ENCODE data around the gene ZMYND8. TPM values are rescaled to one million over a fixed set of nuclear protein-coding genes. Genes with fewer than 3 reads are reported as not detected.
"Not testable (repeated sequence)": the region's sequence is repeated elsewhere in the genome, so short reads cannot be mapped to it uniquely, and the experiment has no call there.

The ZMYND8 gene
- total RNA-seq, 1 donor from 2014 or later: 37.9 TPM

- intact Hi-C loops (cut with micrococcal nuclease): loop anchor here (5.0 to 10.0 kb wide), 2 partner anchors 178 to 239 kb away; no protein-coding TSS in a partner anchor
- H3K36me3 ChIP-seq: no peaks in the 10 kb centered on the region
- no peaks in the 10 kb centered on the region for H3K27me3 ChIP-seq (ENCODE audit: low read depth)
- peaks cover 23% of the 10 kb centered on the region for H3K4me1 ChIP-seq
- no peak for TF ChIP-seq CTCF (IDR thresholded peaks at IDR 0.05; ENCODE audit: borderline replicate concordance)
- DNase-seq: no peak
- H3K27ac ChIP-seq (replicated peaks): no peak overlapping the region
- H3K4me3 ChIP-seq: no peak overlapping the region
- H3K9me3 ChIP-seq (replicated peaks): no peaks in the 10 kb centered on the region
Observed at GRCh38 chr20:47382746-47383415, 26.4 kb upstream of the ZMYND8 start.

GRCh38 chr20:47380481-47380880 is 24.0 kb upstream of the ZMYND8 start:
- Histone ChIP-seq H3K27ac (replicated peaks) (peak overlapping the region; percentile 28), H3K36me3 (no peaks in the 10 kb centered on the region), H3K4me1 (peaks cover 23% of the 10 kb centered on the region), H3K27me3 (ENCODE audit: low read depth) (no peaks in the 10 kb centered on the region), H3K9me3 (replicated peaks) (no peaks in the 10 kb centered on the region), H3K4me3 (no peak overlapping the region)
- intact Hi-C loops (cut with micrococcal nuclease): loop anchor here (5.0 to 10.0 kb wide), 2 partner anchors 176 to 242 kb away; no protein-coding TSS in a partner anchor
- no peak for TF ChIP-seq CTCF (IDR thresholded peaks at IDR 0.05; ENCODE audit: borderline replicate concordance)
- DNase-seq: no peak

- DNase-seq: no peak
- Histone ChIP-seq H3K36me3 (no peaks in the 10 kb centered on the region), H3K9me3 (replicated peaks) (no peaks in the 10 kb centered on the region), H3K27me3 (ENCODE audit: low read depth) (no peaks in the 10 kb centered on the region), H3K4me3 (no peak overlapping the region), H3K27ac (replicated peaks) (no peak overlapping the region), H3K4me1 (peaks cover 19% of the 10 kb centered on the region)
- no peak for TF ChIP-seq CTCF (IDR thresholded peaks at IDR 0.05; ENCODE audit: borderline replicate concordance)
- intact Hi-C loops (cut with micrococcal nuclease): loop anchor here (5.0 to 10.0 kb wide), 2 partner anchors 175 to 243 kb away; no protein-coding TSS in a partner anchor
Observed at GRCh38 chr20:47379433-47380150, 23.1 kb upstream of the ZMYND8 start.

- TF ChIP-seq CTCF (IDR thresholded peaks at IDR 0.05; ENCODE audit: borderline replicate concordance): no peak
- H3K9me3 ChIP-seq (replicated peaks): no peaks in the 10 kb centered on the region
- no peaks in the 10 kb centered on the region for H3K27me3 ChIP-seq (ENCODE audit: low read depth)
- intact Hi-C loops (cut with micrococcal nuclease): no loop called here
- H3K4me3 ChIP-seq: no peak overlapping the region
- no peak overlapping the region for H3K27ac ChIP-seq (replicated peaks)
- peaks cover 12% of the 10 kb centered on the region for H3K4me1 ChIP-seq
- no peak for DNase-seq
- no peaks in the 10 kb centered on the region for H3K36me3 ChIP-seq
Observed at GRCh38 chr20:47377122-47377722, 20.7 kb upstream of the ZMYND8 start.

GRCh38 chr20:47376096-47376643 is 19.7 kb upstream of the ZMYND8 start:
- H3K36me3 ChIP-seq; H3K27ac ChIP-seq (replicated peaks); intact Hi-C loops (cut with micrococcal nuclease); H3K4me3 ChIP-seq; H3K27me3 ChIP-seq (ENCODE audit: low read depth); DNase-seq; H3K9me3 ChIP-seq (replicated peaks): not testable (repeated sequence)
- H3K4me1 ChIP-seq: peaks cover 12% of the 10 kb centered on the region

GRCh38 chr20:47374121-47374520 is 17.6 kb upstream of the ZMYND8 start:
- intact Hi-C loops (cut with micrococcal nuclease); DNase-seq; H3K27ac ChIP-seq (replicated peaks); H3K9me3 ChIP-seq (replicated peaks); H3K4me1 ChIP-seq; H3K27me3 ChIP-seq (ENCODE audit: low read depth); H3K4me3 ChIP-seq; H3K36me3 ChIP-seq: not testable (repeated sequence)

Data from left ventricle myocardium inferior (tissue), 1 donor.